ENCODE results near the gene SYK.

SYK gene

DNA sequence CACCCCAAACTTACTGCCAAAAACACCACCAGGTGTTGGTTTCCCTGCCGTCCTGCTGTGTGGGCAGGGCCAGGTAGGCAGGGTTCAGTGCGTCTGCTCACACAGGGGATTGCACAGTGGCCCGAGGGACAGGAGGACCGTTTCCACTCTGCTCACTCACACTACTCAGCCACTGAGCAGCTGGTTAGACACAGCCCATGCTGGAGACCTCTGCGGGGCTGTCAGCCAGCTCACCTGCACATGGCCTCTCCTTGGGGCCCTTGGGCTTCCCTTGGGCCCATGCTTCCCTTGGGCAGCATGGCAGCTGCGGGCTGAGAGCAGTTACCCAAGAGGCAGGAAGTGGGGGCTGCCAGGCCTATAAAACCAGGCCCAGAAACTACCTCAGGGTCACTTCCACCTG, 79.0 kb downstream of the SYK start:
- Histone ChIP-seq H3K4ac (ENCODE audit: low read depth in 1 of 2, low read length in 2 of 2) (no peak overlapping the region), H3K79me1 (replicated peaks; ENCODE audit: low read length, poor library complexity, severe bottlenecking) (no peaks in the 10 kb centered on the region), H4K91ac (ENCODE audit: low read length) (no peak overlapping the region), H3K9me3 (ENCODE audit: control insufficient read depth, low read length) (peaks cover 5% of the 10 kb centered on the region), H3K4me2 (ENCODE audit: low read length, poor library complexity, severe bottlenecking) (no peak overlapping the region), H3K4me1 (ENCODE audit: control insufficient read depth, insufficient read depth, low read depth, low read length) (peaks cover 2% of the 10 kb centered on the region), H4K8ac (ENCODE audit: low read length) (no peak overlapping the region), H3K27me3 (ENCODE audit: control insufficient read depth in 1 of 2, insufficient read depth in 1 of 2, low read length in 2 of 2) (peaks cover 0 to 11% of the 10 kb centered on the region in 2 experiments), H2AFZ (ENCODE audit: low read depth, low read length) (no peak overlapping the region), H3K4me3 (ENCODE audit: insufficient read depth in 1 of 2, low read depth in 1 of 2, low read length in 2 of 2) (no peak overlapping the region), H3K14ac (ENCODE audit: low read length in 2 of 2) (no peak overlapping the region), H2BK15ac (ENCODE audit: low read depth, poor library complexity, severe bottlenecking) (no peak overlapping the region), H2BK12ac (ENCODE audit: low read length in 2 of 2) (no peak overlapping the region), H3K18ac (ENCODE audit: low read depth in 1 of 2, low read length in 2 of 2) (no peak overlapping the region), H2AK5ac (ENCODE audit: low read length, severe bottlenecking) (no peak overlapping the region), H3K27ac (ENCODE audit: low read length, poor library complexity, severe bottlenecking) (no peak overlapping the region), H3K36me3 (ENCODE audit: control insufficient read depth in 1 of 2, insufficient read depth in 2 of 2, low read depth in 1 of 2, low read length in 2 of 2) (peaks cover 0 to 25% of the 10 kb centered on the region in 2 experiments), H3K23ac (ENCODE audit: low read length in 2 of 2) (no peak overlapping the region), H3K9ac (ENCODE audit: low read length) (no peak overlapping the region), H2BK5ac (ENCODE audit: low read depth, low read length, poor library complexity, severe bottlenecking) (no peak overlapping the region), H2BK120ac (ENCODE audit: low read depth, low read length) (no peak overlapping the region)
- 92% methylated on average over 6 of the region's 6 CpGs for WGBS
- no peak for DNase-seq

DNA sequence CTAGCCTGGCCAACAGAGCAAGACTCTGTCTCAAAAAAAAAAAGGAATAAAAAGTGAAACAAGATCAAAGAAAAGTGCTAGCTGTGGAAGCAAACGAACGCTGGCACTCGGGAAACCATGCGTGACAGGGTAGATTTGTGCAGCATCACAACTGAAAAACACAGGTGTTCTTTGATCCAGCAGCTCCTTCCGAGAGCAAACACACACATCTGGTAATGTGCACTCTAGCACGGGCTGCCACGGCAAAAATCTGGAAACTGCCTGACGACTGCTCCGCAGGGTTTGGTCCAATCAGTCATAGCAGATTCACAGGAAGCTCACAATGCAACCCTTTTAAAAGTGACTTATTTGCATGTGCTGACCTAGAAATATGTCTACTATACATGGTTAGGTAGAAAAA, 80.0 kb downstream of the SYK start:
- Histone ChIP-seq H3K4me1 (ENCODE audit: control insufficient read depth, insufficient read depth, low read depth, low read length) (peaks cover 2% of the 10 kb centered on the region), H3K9me3 (ENCODE audit: control insufficient read depth, low read length) (peaks cover 8% of the 10 kb centered on the region), H2BK12ac (ENCODE audit: low read length in 2 of 2) (no peak overlapping the region), H3K79me1 (replicated peaks; ENCODE audit: low read length, poor library complexity, severe bottlenecking) (no peaks in the 10 kb centered on the region), H3K14ac (ENCODE audit: low read length in 2 of 2) (no peak overlapping the region), H3K27ac (ENCODE audit: low read length, poor library complexity, severe bottlenecking) (no peak overlapping the region), H3K4ac (ENCODE audit: low read depth in 1 of 2, low read length in 2 of 2) (no peak overlapping the region), H3K27me3 (ENCODE audit: control insufficient read depth in 1 of 2, insufficient read depth in 1 of 2, low read length in 2 of 2) (peaks cover 0 to 11% of the 10 kb centered on the region in 2 experiments), H2BK15ac (ENCODE audit: low read depth, poor library complexity, severe bottlenecking) (no peak overlapping the region), H3K36me3 (ENCODE audit: control insufficient read depth in 1 of 2, insufficient read depth in 2 of 2, low read depth in 1 of 2, low read length in 2 of 2) (peaks cover 0 to 25% of the 10 kb centered on the region in 2 experiments), H4K8ac (ENCODE audit: low read length) (no peak overlapping the region), H3K9ac (ENCODE audit: low read length) (no peak overlapping the region), H4K91ac (ENCODE audit: low read length) (no peak overlapping the region), H2BK5ac (ENCODE audit: low read depth, low read length, poor library complexity, severe bottlenecking) (no peak overlapping the region), H2AK5ac (ENCODE audit: low read length, severe bottlenecking) (no peak overlapping the region), H3K4me3 (ENCODE audit: insufficient read depth in 1 of 2, low read depth in 1 of 2, low read length in 2 of 2) (peak overlapping the region in 1 of 2 experiments; percentile 54), H3K18ac (ENCODE audit: low read depth in 1 of 2, low read length in 2 of 2) (no peak overlapping the region), H3K23ac (ENCODE audit: low read length in 2 of 2) (no peak overlapping the region), H2AFZ (ENCODE audit: low read depth, low read length) (no peak overlapping the region), H3K4me2 (ENCODE audit: low read length, poor library complexity, severe bottlenecking) (no peak overlapping the region), H2BK120ac (ENCODE audit: low read depth, low read length) (no peak overlapping the region)
- 98% methylated on average over 9 of the region's 9 CpGs for WGBS
- DNase-seq: no peak

DNA sequence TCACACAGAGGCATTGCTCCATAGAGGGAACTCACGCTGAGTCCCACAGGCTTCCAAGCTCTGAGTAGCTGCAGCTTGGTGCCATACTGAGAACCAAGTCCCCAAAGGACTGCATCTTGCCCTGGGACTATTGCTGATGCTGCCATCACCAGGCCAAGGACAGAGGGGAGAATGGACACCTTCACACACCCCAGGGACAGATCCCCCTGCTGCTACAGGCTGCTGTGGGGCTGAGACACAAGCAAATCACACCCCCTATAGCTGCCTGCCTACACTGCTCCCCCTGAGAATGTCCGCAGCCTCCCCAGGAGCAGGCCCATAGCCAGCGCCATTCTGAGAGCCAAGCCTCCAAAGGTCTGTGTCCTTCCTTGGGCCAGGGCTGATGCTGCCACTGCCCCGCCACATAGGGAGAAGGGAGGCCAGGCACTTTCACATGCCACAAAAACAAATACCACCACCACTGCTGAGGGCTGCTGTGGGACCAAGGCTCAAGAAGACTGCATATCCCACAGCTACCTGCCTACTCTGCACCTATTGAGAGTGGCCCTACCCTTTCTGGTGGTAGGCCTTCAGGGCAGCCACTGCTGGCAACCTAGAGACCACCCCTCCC, 81.5 kb downstream of the SYK start:
- no peak overlapping the region for H2BK15ac ChIP-seq (ENCODE audit: low read depth, poor library complexity, severe bottlenecking)
- H3K9me3 ChIP-seq (ENCODE audit: control insufficient read depth, low read length): peaks cover 8% of the 10 kb centered on the region
- peaks cover 0 to 21% of the 10 kb centered on the region in 2 experiments for H3K36me3 ChIP-seq (ENCODE audit: control insufficient read depth in 1 of 2, insufficient read depth in 2 of 2, low read depth in 1 of 2, low read length in 2 of 2)
- H3K27ac ChIP-seq (ENCODE audit: low read length, poor library complexity, severe bottlenecking): no peak overlapping the region
- H2AFZ ChIP-seq (ENCODE audit: low read depth, low read length): no peak overlapping the region
- H3K4me3 ChIP-seq (ENCODE audit: insufficient read depth in 1 of 2, low read depth in 1 of 2, low read length in 2 of 2): no peak overlapping the region
- peaks cover 2% of the 10 kb centered on the region for H3K4me1 ChIP-seq (ENCODE audit: control insufficient read depth, insufficient read depth, low read depth, low read length)
- no peak overlapping the region for H4K91ac ChIP-seq (ENCODE audit: low read length)
- H2BK120ac ChIP-seq (ENCODE audit: low read depth, low read length): no peak overlapping the region
- no peak overlapping the region for H2BK5ac ChIP-seq (ENCODE audit: low read depth, low read length, poor library complexity, severe bottlenecking)
- DNase-seq: no peak
- peaks cover 0 to 14% of the 10 kb centered on the region in 2 experiments for H3K27me3 ChIP-seq (ENCODE audit: control insufficient read depth in 1 of 2, insufficient read depth in 1 of 2, low read length in 2 of 2)
- WGBS: over 99% methylated on average over 4 of the region's 4 CpGs
- H2BK12ac ChIP-seq (ENCODE audit: low read length in 2 of 2): no peak overlapping the region
- H3K14ac ChIP-seq (ENCODE audit: low read length in 2 of 2): no peak overlapping the region
- no peak overlapping the region for H3K4me2 ChIP-seq (ENCODE audit: low read length, poor library complexity, severe bottlenecking)
- H2AK5ac ChIP-seq (ENCODE audit: low read length, severe bottlenecking): no peak overlapping the region
- no peak overlapping the region for H3K18ac ChIP-seq (ENCODE audit: low read depth in 1 of 2, low read length in 2 of 2)
- H3K79me1 ChIP-seq (replicated peaks; ENCODE audit: low read length, poor library complexity, severe bottlenecking): no peaks in the 10 kb centered on the region
- H4K8ac ChIP-seq (ENCODE audit: low read length): no peak overlapping the region
- no peak overlapping the region for H3K23ac ChIP-seq (ENCODE audit: low read length in 2 of 2)
- no peak overlapping the region for H3K4ac ChIP-seq (ENCODE audit: low read depth in 1 of 2, low read length in 2 of 2)
- H3K9ac ChIP-seq (ENCODE audit: low read length): no peak overlapping the region

DNA sequence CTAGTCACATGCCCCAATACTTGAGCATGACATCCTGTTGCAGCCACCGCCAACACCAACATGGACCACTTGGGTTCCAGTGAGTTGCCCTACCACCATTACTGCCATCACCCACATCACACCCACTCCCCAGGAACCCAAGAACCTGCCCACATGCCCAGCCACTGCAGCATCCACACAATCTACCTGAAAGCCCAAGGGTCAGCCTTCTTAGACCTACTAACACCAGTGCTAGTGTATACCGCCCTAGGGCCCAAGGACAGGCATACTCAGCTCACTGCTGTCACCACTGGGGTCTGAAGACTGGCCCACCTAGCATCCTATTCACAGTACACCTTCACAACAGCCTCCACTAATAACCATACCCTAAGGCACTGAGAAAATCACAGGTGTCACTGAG, 82.0 kb downstream of the SYK start:
- H2BK120ac ChIP-seq (ENCODE audit: low read depth, low read length): no peak overlapping the region
- H3K36me3 ChIP-seq (ENCODE audit: control insufficient read depth in 1 of 2, insufficient read depth in 2 of 2, low read depth in 1 of 2, low read length in 2 of 2): peaks cover 0 to 22% of the 10 kb centered on the region in 2 experiments
- no peak overlapping the region for H3K4me2 ChIP-seq (ENCODE audit: low read length, poor library complexity, severe bottlenecking)
- peaks cover 8% of the 10 kb centered on the region for H3K9me3 ChIP-seq (ENCODE audit: control insufficient read depth, low read length)
- no peak overlapping the region for H2BK5ac ChIP-seq (ENCODE audit: low read depth, low read length, poor library complexity, severe bottlenecking)
- H2AFZ ChIP-seq (ENCODE audit: low read depth, low read length): no peak overlapping the region
- no peak overlapping the region for H3K4ac ChIP-seq (ENCODE audit: low read depth in 1 of 2, low read length in 2 of 2)
- H3K4me3 ChIP-seq (ENCODE audit: insufficient read depth in 1 of 2, low read depth in 1 of 2, low read length in 2 of 2): no peak overlapping the region
- no peak overlapping the region for H3K14ac ChIP-seq (ENCODE audit: low read length in 2 of 2)
- H3K4me1 ChIP-seq (ENCODE audit: control insufficient read depth, insufficient read depth, low read depth, low read length): peaks cover 2% of the 10 kb centered on the region
- DNase-seq: no peak
- H2AK5ac ChIP-seq (ENCODE audit: low read length, severe bottlenecking): no peak overlapping the region
- no peak overlapping the region for H3K9ac ChIP-seq (ENCODE audit: low read length)
- no peak overlapping the region for H3K18ac ChIP-seq (ENCODE audit: low read depth in 1 of 2, low read length in 2 of 2)
- H4K91ac ChIP-seq (ENCODE audit: low read length): no peak overlapping the region
- no peak overlapping the region for H3K23ac ChIP-seq (ENCODE audit: low read length in 2 of 2)
- peaks cover 0 to 20% of the 10 kb centered on the region in 2 experiments for H3K27me3 ChIP-seq (ENCODE audit: control insufficient read depth in 1 of 2, insufficient read depth in 1 of 2, low read length in 2 of 2)
- WGBS: 93% methylated on average over 2 of the region's 2 CpGs
- H2BK15ac ChIP-seq (ENCODE audit: low read depth, poor library complexity, severe bottlenecking): no peak overlapping the region
- H4K8ac ChIP-seq (ENCODE audit: low read length): no peak overlapping the region
- no peak overlapping the region for H2BK12ac ChIP-seq (ENCODE audit: low read length in 2 of 2)
- H3K27ac ChIP-seq (ENCODE audit: low read length, poor library complexity, severe bottlenecking): no peak overlapping the region
- no peaks in the 10 kb centered on the region for H3K79me1 ChIP-seq (replicated peaks; ENCODE audit: low read length, poor library complexity, severe bottlenecking)

Measured in mesenchymal stem cell (in vitro differentiated cells and primary cell).